GM20000 (cell line): ENCODE measurements around the gene KRT86.
A peak's percentile ranks its signal among the peaks of the same experiment; 100 is the strongest.

ENCODE experiments used
- DNase-seq: peaks from one replicate; pipeline ENCODE4 v3.0.0; 2012; ENCODE audit warnings: low spot score
- TF ChIP-seq, protein P1 (sequence below): IDR thresholded peaks from 2 replicates; pipeline ENCODE4 v1.5.1; 2012; ENCODE audit warnings: mild to moderate bottlenecking, control low read depth; ENCODE audit errors: extremely low read depth, missing control alignments

Gene KRT86

DNA sequence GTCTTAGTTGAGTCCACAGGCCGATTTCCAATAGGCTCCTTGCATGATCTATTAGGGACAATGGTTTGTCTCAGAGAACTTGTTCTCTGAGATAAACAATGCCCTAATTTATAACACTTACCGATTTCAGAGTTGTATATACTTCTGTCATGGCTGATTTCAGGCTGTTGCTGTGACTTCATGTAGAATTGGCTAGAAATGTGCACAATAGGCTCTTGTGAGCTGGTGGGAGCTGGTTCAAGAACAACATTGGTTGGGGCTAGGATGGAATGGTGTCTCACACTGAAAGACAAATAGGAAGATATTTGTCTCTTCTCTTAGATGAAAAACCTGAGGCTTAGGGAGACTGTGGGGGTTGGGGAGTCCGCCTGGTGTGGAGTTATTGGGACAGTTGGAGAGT is 6.7 kb upstream of the KRT86 start:
- TF ChIP-seq, protein P1, sequence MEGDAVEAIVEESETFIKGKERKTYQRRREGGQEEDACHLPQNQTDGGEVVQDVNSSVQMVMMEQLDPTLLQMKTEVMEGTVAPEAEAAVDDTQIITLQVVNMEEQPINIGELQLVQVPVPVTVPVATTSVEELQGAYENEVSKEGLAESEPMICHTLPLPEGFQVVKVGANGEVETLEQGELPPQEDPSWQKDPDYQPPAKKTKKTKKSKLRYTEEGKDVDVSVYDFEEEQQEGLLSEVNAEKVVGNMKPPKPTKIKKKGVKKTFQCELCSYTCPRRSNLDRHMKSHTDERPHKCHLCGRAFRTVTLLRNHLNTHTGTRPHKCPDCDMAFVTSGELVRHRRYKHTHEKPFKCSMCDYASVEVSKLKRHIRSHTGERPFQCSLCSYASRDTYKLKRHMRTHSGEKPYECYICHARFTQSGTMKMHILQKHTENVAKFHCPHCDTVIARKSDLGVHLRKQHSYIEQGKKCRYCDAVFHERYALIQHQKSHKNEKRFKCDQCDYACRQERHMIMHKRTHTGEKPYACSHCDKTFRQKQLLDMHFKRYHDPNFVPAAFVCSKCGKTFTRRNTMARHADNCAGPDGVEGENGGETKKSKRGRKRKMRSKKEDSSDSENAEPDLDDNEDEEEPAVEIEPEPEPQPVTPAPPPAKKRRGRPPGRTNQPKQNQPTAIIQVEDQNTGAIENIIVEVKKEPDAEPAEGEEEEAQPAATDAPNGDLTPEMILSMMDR, result no peak
- DNase-seq, result no peak

DNA sequence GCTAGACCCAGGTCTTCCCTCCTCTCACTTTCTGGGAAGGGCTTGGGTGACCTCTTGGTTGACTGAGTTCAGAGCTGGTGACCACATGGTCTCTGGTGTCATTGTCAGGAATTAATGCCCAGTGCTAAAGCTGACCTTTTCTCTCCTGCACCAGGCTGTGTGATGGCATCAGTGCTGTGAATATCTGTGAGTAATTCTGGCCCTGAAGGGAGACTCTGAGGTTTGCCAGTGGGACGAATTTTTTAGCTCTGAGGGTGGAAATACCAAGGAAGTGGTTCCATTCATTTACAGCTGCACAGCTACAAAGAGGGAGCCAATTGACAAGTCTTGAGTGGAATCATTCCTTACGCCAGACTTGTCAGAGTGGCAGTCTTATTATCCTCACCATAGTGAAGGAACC is 6.2 kb upstream of the KRT86 start:
- no peak for DNase-seq
- TF ChIP-seq, protein P1, result no peak

DNA sequence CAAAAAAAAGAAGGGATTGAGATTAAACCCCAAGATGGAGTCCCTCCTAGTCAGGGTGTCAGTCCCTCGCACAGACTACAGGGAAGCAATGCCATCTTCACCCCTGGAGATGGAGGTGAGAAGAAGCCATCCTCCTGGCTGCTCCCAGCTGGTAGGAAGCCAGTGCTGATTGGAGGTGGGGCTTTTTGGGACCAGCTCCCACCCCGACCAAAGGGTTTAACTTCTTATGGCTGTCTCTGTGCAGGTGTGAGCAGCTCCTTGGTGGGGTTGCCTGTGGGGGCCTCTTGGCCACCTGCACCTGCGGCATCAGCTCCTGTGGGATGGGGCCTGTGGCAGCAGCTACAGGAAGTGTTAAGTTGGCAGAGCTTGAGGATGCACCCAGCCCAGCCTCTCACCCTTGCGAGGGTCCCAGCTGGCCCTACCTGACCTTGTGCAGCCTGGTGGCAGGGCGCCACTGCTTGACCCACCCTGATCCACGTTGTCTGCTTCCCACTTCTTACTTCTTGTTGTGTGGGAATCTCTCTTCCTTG is 3.8 kb upstream of the KRT86 start:
- TF ChIP-seq, protein P1, result no peak
- DNase-seq, result no peak

DNA sequence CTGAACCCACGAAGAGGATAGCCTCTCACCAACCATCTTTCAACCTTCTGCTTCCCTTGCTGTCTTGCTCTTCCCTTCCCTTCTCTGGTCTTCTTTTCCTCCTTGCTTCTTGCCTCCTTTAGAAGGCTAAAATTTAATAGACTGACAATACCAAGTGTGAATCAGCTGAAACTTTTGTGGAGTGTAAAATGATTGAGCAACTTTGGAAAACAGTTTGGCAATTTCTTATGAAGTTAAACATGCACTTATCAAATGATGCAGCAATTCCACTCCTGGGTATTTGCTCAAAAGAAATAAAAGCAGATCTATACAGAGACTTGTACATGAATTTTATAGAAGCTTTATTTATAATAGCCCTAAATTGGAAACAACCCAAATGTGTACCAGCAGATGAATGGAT is 3.3 kb upstream of the KRT86 start:
- no peak for DNase-seq
- TF ChIP-seq, protein P1, result no peak

DNA sequence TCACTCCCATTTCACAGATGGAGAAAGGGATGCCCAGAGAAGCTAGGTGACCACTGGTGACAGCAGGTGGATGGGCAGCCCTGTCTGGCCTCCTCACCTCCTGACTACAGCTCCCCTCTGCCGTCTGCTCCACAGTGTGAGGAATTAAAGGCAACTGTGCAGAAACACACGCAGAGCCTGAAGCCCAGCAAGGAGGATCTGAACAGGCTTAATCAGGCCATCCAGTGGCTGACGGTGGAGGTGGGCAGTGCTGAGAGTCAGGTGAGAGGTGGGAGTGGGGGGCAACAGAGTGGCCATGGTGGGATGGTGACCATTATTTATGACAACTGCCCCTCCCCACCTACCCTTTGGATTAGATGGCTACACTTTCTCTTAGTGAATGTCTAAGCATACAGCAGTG is 1.2 kb downstream of the KRT86 start:
- no peak for DNase-seq
- TF ChIP-seq, protein P1, result no peak

DNA sequence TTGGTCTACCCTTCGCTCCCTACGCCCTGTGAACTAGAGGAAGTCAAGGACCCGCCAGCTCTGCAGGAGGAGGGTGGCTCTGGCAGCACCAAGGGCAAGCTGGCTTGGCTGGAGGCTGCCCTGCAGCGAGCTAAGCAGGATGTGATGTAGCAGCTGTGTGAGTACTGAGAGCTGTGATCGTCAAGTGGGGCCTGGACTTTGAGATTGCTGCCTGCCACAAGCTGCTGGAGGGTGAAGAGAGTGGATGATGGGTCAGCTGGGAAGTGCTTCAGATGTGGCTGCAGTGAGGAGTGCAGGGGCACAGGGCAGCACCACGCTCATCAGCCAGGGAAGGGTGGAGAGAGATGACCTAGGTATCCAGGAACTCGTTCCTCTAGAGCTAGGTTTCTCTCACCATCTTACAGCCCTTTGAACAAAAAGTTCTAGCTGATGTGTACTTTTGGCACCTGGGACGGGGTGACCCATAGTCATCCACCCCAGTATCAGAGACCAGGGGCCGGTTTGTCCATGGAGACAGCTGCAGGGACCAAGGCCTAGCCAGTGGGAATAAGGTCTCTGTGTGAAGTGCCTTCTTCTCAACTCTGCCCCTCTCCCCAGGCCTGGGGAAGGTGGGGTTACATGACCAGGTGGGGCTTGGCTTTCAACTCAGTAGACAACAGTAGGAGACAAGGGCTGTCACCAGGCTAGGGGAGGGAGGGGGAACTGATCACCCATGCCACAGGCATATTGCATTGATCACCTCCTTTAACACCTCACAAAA is 3.2 kb downstream of the KRT86 start:
- TF ChIP-seq, protein P1, result no peak
- DNase-seq, result no peak

DNA sequence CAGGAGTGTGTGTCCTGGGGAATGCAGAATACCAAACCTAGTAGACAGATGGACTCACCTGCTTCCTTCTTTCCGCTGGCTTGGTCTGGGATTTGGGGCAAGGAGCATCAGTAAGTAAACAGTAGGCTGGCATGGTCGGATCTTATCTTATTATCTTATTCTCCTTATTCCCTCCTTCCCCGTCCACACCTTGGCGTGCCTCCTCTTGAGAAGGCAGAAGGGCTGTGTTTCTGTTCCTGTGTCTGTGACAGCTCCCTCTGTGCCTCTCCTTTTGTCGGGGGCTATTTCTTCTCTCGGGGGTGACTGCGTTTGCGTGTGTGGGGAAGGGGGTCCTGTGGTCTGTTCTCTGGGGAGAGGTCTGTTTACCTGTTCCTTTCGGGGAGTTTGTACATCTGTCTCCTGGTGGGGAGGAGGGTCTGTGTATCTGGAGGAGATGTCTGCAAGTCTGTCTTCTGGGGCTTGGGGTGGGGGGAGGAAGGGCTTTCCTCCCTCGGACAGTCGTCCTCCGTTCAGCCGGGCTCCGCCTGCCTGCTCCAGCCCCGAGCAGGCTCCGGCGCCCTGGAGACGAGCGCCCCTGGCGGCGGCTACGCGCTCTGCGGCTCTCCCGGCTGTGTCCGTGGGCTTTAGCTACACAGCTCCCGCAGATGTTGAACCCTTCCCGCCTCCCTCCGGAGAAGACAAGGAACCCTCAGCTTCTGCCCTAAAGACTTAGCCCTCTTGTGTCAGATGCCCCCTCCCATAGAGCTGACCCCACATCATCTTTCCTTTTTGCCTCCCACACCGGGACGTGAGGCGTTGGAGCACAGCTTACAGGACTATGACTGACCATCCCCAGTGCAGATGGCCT is 4.4 kb downstream of the KRT86 start:
- DNase-seq, result peak; percentile 90
- TF ChIP-seq, protein P1, result peak; percentile 99
